Tibial nerve (tissue), 4 donors: ENCODE data around the gene ARID1B. TPM values are rescaled to one million over a fixed set of nuclear protein-coding genes. Genes with fewer than 3 reads are reported as not detected.

ENCODE experiments used
- DNase-seq, 2 donors: peaks; one replicate each; pipeline ENCODE4 v3.0.0-alpha.2; 2019; ENCODE audit warnings: low spot score in 2 of 2
- H3K27ac ChIP-seq, 4 donors: fragments of 200-600 bp; sonication (generic) in 3 of 4; one replicate each; pipeline ENCODE4 v1.5.1; 2017 to 2019; ENCODE audit warnings: mild to moderate bottlenecking in 1 of 4
- H3K27me3 ChIP-seq, 2 donors: fragments of 200-600 bp; sonication (generic) in 1 of 2; one replicate each; pipeline versions ENCODE4 v1.5.1 to v1.6.0; 2017 to 2019
- H3K36me3 ChIP-seq, 3 donors: fragments of 200-600 bp; sonication (generic); one replicate each; pipeline ENCODE4 v1.5.1; 2018 to 2019
- H3K4me1 ChIP-seq, 4 donors: fragments of 200-600 bp; sonication (generic) in 3 of 4; one replicate each; pipeline ENCODE4 v1.5.1; 2017 to 2019
- H3K4me3 ChIP-seq, 4 donors: fragments of 200-600 bp; sonication (generic) in 3 of 4; one replicate each; pipeline ENCODE4 v1.5.1; 2017 to 2019; ENCODE audit warnings: mild to moderate bottlenecking in 1 of 4, moderate library complexity in 1 of 4
- H3K9me3 ChIP-seq, 4 donors: fragments of 200-600 bp; sonication (generic) in 3 of 4; one replicate each; pipeline ENCODE4 v1.5.1; 2017 to 2019
- EP300 ChIP-seq, 2 donors: sonication (generic); formaldehyde crosslinking; IDR thresholded peaks; one replicate each; pipeline ENCODE4 v1.6.1; 2017; ENCODE audit warnings: antibody characterized with exemption in 2 of 2, mild to moderate bottlenecking in 1 of 2
- POLR2A ChIP-seq, 2 donors: fragments of 450-650 bp; IDR thresholded peaks; one replicate each; pipeline ENCODE4 v1.6.1; 2017; ENCODE audit warnings: antibody characterized with exemption in 2 of 2, mild to moderate bottlenecking in 2 of 2, moderate library complexity in 2 of 2
- WGBS, 2 donors: methylation state at CpG; one replicate each; pipeline ENCODE4 v1.1.5; 2018; 5-methylcytosine and 5-hydroxymethylcytosine counted together
- total RNA-seq, 4 donors: library from RNA; depleted of rRNA; stranded (reverse); fragments of >200 nt; gene quantifications; one replicate each; pipeline ENCODE4 v1.1.0, GENCODE V29; 2016
- TF ChIP-seq, protein P1 (sequence below), 5 experiments: fragments of 200-600 bp in 3 of 5; fragments of 450-650 bp in 2 of 5; sonication (generic) in 3 of 5; IDR thresholded peaks; one replicate each; pipeline ENCODE4 v1.5.1; 2016 to 2019; ENCODE audit warnings: antibody characterized with exemption in 5 of 5, mild to moderate bottlenecking in 3 of 5, moderate library complexity in 2 of 5

Gene ARID1B
- total RNA-seq, 4 donors from 2014 or later: 91.5 to 123 (median 110) TPM

DNA sequence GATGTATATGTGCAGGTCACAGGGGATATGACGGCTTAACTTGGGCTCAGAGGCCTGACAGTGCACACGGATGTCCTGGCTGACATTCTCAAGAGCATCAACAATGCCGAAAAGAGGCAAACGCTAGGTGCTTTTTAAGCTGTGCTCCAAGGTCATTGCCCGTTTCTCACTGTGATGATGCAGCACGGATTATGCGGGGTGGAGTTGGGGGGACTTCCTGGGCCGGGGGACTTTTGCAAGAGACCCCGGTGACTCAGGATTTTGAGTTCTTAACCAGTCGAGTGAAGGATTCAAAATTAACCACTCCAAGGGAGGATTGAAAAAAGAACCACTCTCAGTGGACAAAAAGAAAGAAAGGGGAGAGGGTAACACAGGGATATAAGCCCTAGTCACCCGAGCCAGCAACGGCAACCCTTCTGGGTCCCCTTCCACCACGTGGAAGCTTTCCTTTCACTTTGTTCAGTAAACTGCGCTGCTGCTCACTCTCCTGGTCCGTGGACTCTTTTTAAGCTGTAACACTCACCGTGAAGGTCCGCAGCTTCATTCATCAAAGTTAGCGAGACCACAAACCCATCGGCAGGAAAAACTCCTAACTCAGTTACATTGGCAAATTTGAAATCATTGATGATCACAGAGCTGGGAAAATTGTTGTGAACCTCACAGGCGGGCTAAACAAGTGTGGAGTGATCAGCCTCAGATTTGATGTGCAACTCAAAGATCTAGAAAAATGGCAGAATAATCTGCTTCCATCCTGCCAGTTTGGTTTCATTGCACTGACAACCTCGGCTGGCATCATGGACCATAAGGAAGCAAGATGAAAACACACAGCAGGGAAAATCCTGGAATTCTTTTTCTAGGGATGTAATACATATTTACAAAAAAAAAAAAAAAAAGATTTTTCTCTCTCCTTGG is 199.3 kb downstream of the ARID1B start:
- H3K4me1 ChIP-seq: peaks cover 0 to 78% (median 18%) of the 10 kb centered on the region in 4 donors
- no peak for DNase-seq
- WGBS, 2 donors: 60 to 66% methylated on average over 21 of the region's 21 CpGs
- peak overlapping the region in 1 of 4 donors; percentile 14 for H3K4me3 ChIP-seq
- no peak for TF ChIP-seq EP300 (IDR thresholded peaks at IDR 0.05)
- TF ChIP-seq, protein P1, sequence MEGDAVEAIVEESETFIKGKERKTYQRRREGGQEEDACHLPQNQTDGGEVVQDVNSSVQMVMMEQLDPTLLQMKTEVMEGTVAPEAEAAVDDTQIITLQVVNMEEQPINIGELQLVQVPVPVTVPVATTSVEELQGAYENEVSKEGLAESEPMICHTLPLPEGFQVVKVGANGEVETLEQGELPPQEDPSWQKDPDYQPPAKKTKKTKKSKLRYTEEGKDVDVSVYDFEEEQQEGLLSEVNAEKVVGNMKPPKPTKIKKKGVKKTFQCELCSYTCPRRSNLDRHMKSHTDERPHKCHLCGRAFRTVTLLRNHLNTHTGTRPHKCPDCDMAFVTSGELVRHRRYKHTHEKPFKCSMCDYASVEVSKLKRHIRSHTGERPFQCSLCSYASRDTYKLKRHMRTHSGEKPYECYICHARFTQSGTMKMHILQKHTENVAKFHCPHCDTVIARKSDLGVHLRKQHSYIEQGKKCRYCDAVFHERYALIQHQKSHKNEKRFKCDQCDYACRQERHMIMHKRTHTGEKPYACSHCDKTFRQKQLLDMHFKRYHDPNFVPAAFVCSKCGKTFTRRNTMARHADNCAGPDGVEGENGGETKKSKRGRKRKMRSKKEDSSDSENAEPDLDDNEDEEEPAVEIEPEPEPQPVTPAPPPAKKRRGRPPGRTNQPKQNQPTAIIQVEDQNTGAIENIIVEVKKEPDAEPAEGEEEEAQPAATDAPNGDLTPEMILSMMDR (IDR thresholded peaks at IDR 0.05): no peak
- TF ChIP-seq POLR2A (IDR thresholded peaks at IDR 0.05): no peak
- no peak overlapping the region for H3K27ac ChIP-seq
- H3K9me3 ChIP-seq: no peaks in the 10 kb centered on the region
- H3K27me3 ChIP-seq: no peaks in the 10 kb centered on the region
- no peaks in the 10 kb centered on the region for H3K36me3 ChIP-seq

DNA sequence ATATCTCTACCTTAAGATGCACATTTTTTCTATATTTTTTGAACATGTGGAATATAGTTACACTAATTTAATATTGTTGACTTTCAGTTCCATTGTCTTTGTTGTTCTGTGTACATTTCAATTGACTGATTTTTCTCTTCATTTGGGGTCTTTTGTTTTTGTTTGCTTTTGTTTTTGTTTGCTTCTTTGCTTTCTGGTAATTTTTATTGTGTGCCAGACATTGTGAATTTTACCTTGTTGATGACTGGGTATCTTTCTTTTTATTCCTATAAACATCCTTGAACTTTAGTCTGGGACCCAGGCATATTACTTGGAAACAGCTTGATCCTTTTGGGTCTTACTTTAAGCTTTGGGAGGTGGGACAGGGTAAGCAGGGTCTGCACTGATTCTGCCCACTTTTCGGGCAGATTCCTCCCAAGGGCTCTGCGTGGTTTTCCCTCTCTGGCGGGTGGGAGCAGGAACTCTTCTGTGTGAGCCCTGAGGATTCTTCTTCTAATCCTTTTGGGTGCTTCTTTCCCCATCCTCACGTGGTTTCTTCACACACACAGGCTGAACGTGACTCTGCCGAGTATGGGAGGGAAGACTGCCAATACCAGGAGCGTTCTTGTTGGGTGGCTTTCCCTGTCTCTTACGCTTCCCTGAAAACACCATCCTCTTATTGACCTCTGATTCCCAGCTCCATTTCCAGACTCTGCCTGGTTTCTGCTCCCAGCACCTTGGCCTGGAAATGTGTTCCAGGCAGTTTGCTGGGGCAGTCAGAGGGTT is 200.5 kb downstream of the ARID1B start:
- WGBS, 2 donors: 53 to 58% methylated on average over 8 of the region's 8 CpGs
- TF ChIP-seq POLR2A (IDR thresholded peaks at IDR 0.05): no peak
- TF ChIP-seq EP300 (IDR thresholded peaks at IDR 0.05): peak in 1 of 2 donors; percentile 36
- H3K4me3 ChIP-seq: no peak overlapping the region
- no peaks in the 10 kb centered on the region for H3K27me3 ChIP-seq
- H3K9me3 ChIP-seq: no peaks in the 10 kb centered on the region
- H3K4me1 ChIP-seq: peaks cover 0 to 76% (median 15%) of the 10 kb centered on the region in 4 donors
- no peaks in the 10 kb centered on the region for H3K36me3 ChIP-seq
- H3K27ac ChIP-seq: peak overlapping the region in 2 of 4 donors; percentile 44 to 58
- DNase-seq: peak in 1 of 2 donors; percentile 56

DNA sequence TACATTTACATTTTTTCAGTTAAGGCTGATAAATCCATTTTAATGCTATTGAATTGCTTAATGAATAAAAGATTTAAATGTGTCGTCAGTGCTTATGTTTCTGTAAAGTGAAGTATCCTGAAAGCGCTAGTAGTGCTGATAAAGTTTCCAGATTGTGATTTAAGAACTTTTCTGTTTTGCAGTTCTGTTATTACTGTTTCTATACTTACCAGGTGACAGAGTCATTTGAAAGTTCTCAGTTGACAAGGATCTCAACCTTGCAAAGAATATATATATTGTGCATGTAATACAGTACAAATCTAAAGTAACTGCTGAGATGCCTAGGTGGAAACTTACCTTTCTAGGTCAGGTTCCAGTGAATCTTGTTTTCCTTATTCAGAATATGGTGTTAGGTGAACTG is 201.8 kb downstream of the ARID1B start:
- Histone ChIP-seq H3K27ac (no peak overlapping the region), H3K36me3 (no peaks in the 10 kb centered on the region), H3K9me3 (no peaks in the 10 kb centered on the region), H3K27me3 (no peaks in the 10 kb centered on the region), H3K4me3 (no peak overlapping the region), H3K4me1 (peaks cover 0 to 74% (median 15%) of the 10 kb centered on the region in 4 donors)
- WGBS, 2 donors: 94 to 95% methylated on average over 2 of the region's 2 CpGs
- TF ChIP-seq EP300 (IDR thresholded peaks at IDR 0.05): no peak
- TF ChIP-seq POLR2A (IDR thresholded peaks at IDR 0.05): no peak
- TF ChIP-seq, protein P1 (IDR thresholded peaks at IDR 0.05): no peak
- no peak for DNase-seq

DNA sequence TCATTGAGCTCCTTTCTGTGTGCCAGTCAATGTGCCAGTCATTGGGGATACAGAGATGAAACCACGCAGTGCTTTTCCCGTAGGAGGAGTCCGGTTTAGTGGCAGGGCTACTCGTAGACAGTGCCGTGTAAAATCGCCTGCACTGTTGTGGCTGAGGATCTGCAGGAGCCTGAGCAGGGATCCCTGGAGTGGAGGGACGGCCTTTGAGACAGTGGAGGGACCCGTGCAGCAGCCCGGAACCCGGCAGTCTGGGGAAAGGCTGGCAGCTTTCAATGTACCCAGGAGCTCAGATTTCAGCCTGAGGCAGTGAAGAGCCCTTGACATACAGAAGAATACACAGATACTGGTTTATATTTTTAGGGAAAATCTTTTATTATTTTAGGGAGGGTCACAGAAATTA is 203.3 kb downstream of the ARID1B start:
- TF ChIP-seq POLR2A (IDR thresholded peaks at IDR 0.05): no peak
- TF ChIP-seq EP300 (IDR thresholded peaks at IDR 0.05): no peak
- TF ChIP-seq, protein P1 (IDR thresholded peaks at IDR 0.05): no peak
- H3K4me1 ChIP-seq: peaks cover 0 to 73% (median 17%) of the 10 kb centered on the region in 4 donors
- WGBS, 2 donors: 60 to 67% methylated on average over 10 of the region's 10 CpGs

DNA sequence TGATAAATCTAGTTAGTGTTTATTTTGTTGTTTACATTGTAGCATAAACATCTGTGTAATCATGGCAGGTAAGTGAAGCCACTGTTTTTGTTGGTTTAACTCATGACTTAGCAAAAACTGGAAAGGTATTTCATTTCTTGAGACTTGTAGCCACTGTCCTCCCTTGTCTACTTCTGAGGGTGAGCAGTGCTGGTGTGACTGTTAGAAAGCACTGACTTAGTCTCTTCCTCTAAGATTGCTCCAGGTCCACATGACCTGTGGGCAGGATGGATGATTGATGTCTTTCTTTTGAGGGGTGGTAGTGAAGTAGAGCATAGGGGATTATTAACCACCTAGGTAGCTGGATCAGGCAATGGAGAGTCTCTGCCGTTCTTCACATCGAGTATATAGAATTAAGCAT is 203.8 kb downstream of the ARID1B start:
- Histone ChIP-seq H3K9me3 (no peaks in the 10 kb centered on the region), H3K36me3 (no peaks in the 10 kb centered on the region), H3K27ac (no peak overlapping the region), H3K4me3 (no peak overlapping the region), H3K4me1 (peaks cover 0 to 74% (median 17%) of the 10 kb centered on the region in 4 donors), H3K27me3 (no peaks in the 10 kb centered on the region)
- 89 to 96% methylated on average over 2 of the region's 2 CpGs for WGBS, 2 donors
- TF ChIP-seq POLR2A (IDR thresholded peaks at IDR 0.05) (no peak), EP300 (IDR thresholded peaks at IDR 0.05) (no peak)
- TF ChIP-seq, protein P1 (IDR thresholded peaks at IDR 0.05): no peak
- DNase-seq: no peak

More for the DNA sequence above, 203.3 kb downstream of the ARID1B start:
- Histone ChIP-seq H3K27ac (no peak overlapping the region), H3K4me3 (no peak overlapping the region), H3K9me3 (no peaks in the 10 kb centered on the region), H3K36me3 (no peaks in the 10 kb centered on the region), H3K27me3 (no peaks in the 10 kb centered on the region)
- DNase-seq: no peak
